SU-DHL-6 (cell line): Measurements from ENCODE around the gene ZNF419.
"Not testable (repeated sequence)": the region's sequence is repeated elsewhere in the genome, so short reads cannot be mapped to it uniquely, and the experiment has no call there.

ENCODE experiments used
- H2AFZ ChIP-seq: fragments of 200-600 bp; sonication (generic); 2 replicates; pipeline ENCODE4 v1.6.1; 2014; ENCODE audit warnings: low read depth, mild to moderate bottlenecking, moderate library complexity, mixed read lengths, antibody characterized with exemption, low read length; ENCODE audit not compliant: severe bottlenecking
- H3F3A ChIP-seq: fragments of 200-600 bp; shearing (Covaris generic); 2 replicates; pipeline ENCODE4 v1.6.0; 2016; ENCODE audit warnings: antibody characterized with exemption, mild to moderate bottlenecking; ENCODE audit not compliant: insufficient read depth
- H3K27ac ChIP-seq: fragments of 200-600 bp; sonication (generic); 2 replicates; pipeline ENCODE4 v1.5.1; 2016; ENCODE audit warnings: low read depth, mild to moderate bottlenecking, low read length, moderate library complexity, mixed read lengths
- H3K27me3 ChIP-seq: fragments of 200-600 bp; sonication (generic), shearing (Covaris generic); 2 replicates; pipeline ENCODE4 v1.6.0; 2014; ENCODE audit warnings: mild to moderate bottlenecking, low read length
- H3K36me3 ChIP-seq: fragments of 200-600 bp; sonication (generic); 2 replicates; pipeline ENCODE4 v1.6.1; 2014; ENCODE audit warnings: mild to moderate bottlenecking, low read length, mixed read lengths
- H3K4me2 ChIP-seq: fragments of 300-600, 200-600 bp; shearing (Covaris generic), sonication (generic); 2 replicates; pipeline ENCODE4 v1.6.0; 2014; ENCODE audit warnings: low read length, low read depth, mild to moderate bottlenecking; ENCODE audit not compliant: poor library complexity, severe bottlenecking
- H3K4me3 ChIP-seq: fragments of 200-600 bp; sonication (generic); 2 replicates; pipeline ENCODE4 v1.5.1; 2014; ENCODE audit warnings: antibody characterized with exemption, low read length, mild to moderate bottlenecking, mixed read lengths; ENCODE audit not compliant: insufficient read depth, poor library complexity, severe bottlenecking
- H3K79me2 ChIP-seq: fragments of 200-600 bp; sonication (generic); 2 replicates; pipeline ENCODE4 v1.6.1; 2014; ENCODE audit warnings: mild to moderate bottlenecking, low read length, moderate library complexity; ENCODE audit not compliant: insufficient read depth
- H3K9ac ChIP-seq: fragments of 200-600 bp; sonication (generic); 2 replicates; pipeline ENCODE4 v1.7.0; 2014; ENCODE audit warnings: mild to moderate bottlenecking, low read length
- H3K9me2 ChIP-seq: fragments of 200-600 bp; sonication (generic); replicated peaks from 2 replicates; pipeline ENCODE4 v1.6.1; 2014; ENCODE audit warnings: low read length; ENCODE audit not compliant: insufficient read depth
- H3K9me3 ChIP-seq: fragments of 200-600 bp; sonication (generic); 2 replicates; pipeline ENCODE4 v1.6.1; 2014; ENCODE audit warnings: low read length, mixed read lengths; ENCODE audit not compliant: insufficient read depth
- H4K20me1 ChIP-seq: fragments of 200-600 bp; sonication (generic); 2 replicates; pipeline ENCODE4 v1.6.1; 2014; ENCODE audit warnings: low read depth, mild to moderate bottlenecking, antibody characterized with exemption, low read length, moderate library complexity, mixed read lengths
- CTCF ChIP-seq: fragments of 200-600 bp; sonication (generic); IDR thresholded peaks from one replicate; pipeline ENCODE4 v1.5.1; 2017; ENCODE audit warnings: antibody characterized with exemption, mild to moderate bottlenecking, low read length, moderate library complexity; ENCODE audit not compliant: insufficient read depth, poor library complexity, severe bottlenecking
- EZH2phosphoT487 ChIP-seq: fragments of 200-600 bp; sonication (generic), shearing (Covaris generic); conservative IDR thresholded peaks from 2 replicates; pipeline ENCODE4 v1.6.1; 2018; ENCODE audit warnings: mild to moderate bottlenecking, antibody characterized with exemption, low read length, moderate library complexity, mixed read lengths

ZNF419 gene

GRCh38 chr19:57515255-57515654 lies 27.7 kb downstream of the ZNF419 start:
- H2AFZ ChIP-seq = no peak overlapping the region
- TF ChIP-seq EZH2phosphoT487 (no peak), CTCF (no peak)
- H3K4me3 ChIP-seq = no peak overlapping the region
- peaks cover 9% of the 10 kb centered on the region; the same call in 1 of the 2 replicates for H3K36me3 ChIP-seq
- no peak overlapping the region for H3K4me2 ChIP-seq
- no peaks in the 10 kb centered on the region for H3K27me3 ChIP-seq
- no peaks in the 10 kb centered on the region for H3F3A ChIP-seq
- peaks cover 27% of the 10 kb centered on the region; the same call in 1 of the 2 replicates for H3K9me3 ChIP-seq
- H3K9ac ChIP-seq = no peak overlapping the region
- H3K27ac ChIP-seq = no peak overlapping the region
- H4K20me1 ChIP-seq = no peaks in the 10 kb centered on the region
- H3K79me2 ChIP-seq = no peaks in the 10 kb centered on the region
- H3K9me2 ChIP-seq = no peaks in the 10 kb centered on the region

- not testable (repeated sequence) for H3K9ac ChIP-seq, H3K27ac ChIP-seq, H2AFZ ChIP-seq, H3F3A ChIP-seq, H3K79me2 ChIP-seq, H3K4me2 ChIP-seq, H3K4me3 ChIP-seq, H3K9me2 ChIP-seq, H3K36me3 ChIP-seq, H4K20me1 ChIP-seq, H3K27me3 ChIP-seq
- H3K9me3 ChIP-seq = peaks cover 14% of the 10 kb centered on the region; the same call in 1 of the 2 replicates
Observed at GRCh38 chr19:57518021-57518420, 30.5 kb downstream of the ZNF419 start.

GRCh38 chr19:57527136-57527881 lies 39.8 kb downstream of the ZNF419 start, which contains the start of gene ZNF549:
TSS of gene ZNF549 (plus strand) at chr19:57527356. CDS start at chr19:57527574, 218 bp downstream.
- H3K27me3 ChIP-seq = no peaks in the 10 kb centered on the region
- H3K36me3 ChIP-seq = no peaks in the 10 kb centered on the region
- 0 out of 2 replicates have a peak, but pooled peaks cover 8% of the 10 kb centered on the region for H3K9me3 ChIP-seq
- no peaks in the 10 kb centered on the region for H3K9me2 ChIP-seq
- H3K27ac ChIP-seq = no peak within 1 kb of the TSS
- H2AFZ ChIP-seq = peak within 1 kb of the TSS; percentile 96
- no peaks in the 10 kb centered on the region for H3F3A ChIP-seq
- H3K9ac ChIP-seq = peak within 1 kb of the TSS; percentile 72
- no peaks in the 10 kb centered on the region for H4K20me1 ChIP-seq
- TF ChIP-seq CTCF (no peak), EZH2phosphoT487 (no peak)
- H3K79me2 ChIP-seq = peaks cover 24% of the 10 kb centered on the region
- peak within 1 kb of the TSS; percentile 90 for H3K4me3 ChIP-seq
- H3K4me2 ChIP-seq = peak within 1 kb of the TSS; percentile 70

- Histone ChIP-seq H4K20me1 (no peaks in the 10 kb centered on the region), H3K9me3 (peaks cover 65% of the 10 kb centered on the region), H3K27ac (no peak overlapping the region), H3K27me3 (no peaks in the 10 kb centered on the region), H3K79me2 (no peaks in the 10 kb centered on the region), H3K4me2 (no peak overlapping the region), H3K36me3 (peaks cover 65% of the 10 kb centered on the region), H3K9ac (no peak overlapping the region), H3F3A (no peaks in the 10 kb centered on the region), H3K4me3 (no peak overlapping the region), H3K9me2 (no peaks in the 10 kb centered on the region), H2AFZ (no peak overlapping the region)
- TF ChIP-seq CTCF = no peak
Observed at GRCh38 chr19:57537953-57538547, 50.5 kb downstream of the ZNF419 start.
